HG03432 (cell line): ENCODE measurements around the gene JADE2.
"Not testable (repeated sequence)": the region's sequence is repeated elsewhere in the genome, so short reads cannot be mapped to it uniquely, and the experiment has no call there.

Source experiments
- ATAC-seq: cut with Tn5 transposase; IDR thresholded peaks from one replicate; pipeline ENCODE4 v1.9.1; 2021; ENCODE audit warnings: mild to moderate bottlenecking, moderate library complexity; ENCODE audit not compliant: unreplicated experiment

Gene JADE2

GRCh38 chr5:134549714-134550113 is 24.2 kb downstream of the JADE2 start:
- ATAC-seq, result no peak

- ATAC-seq, result no peak
Observed at GRCh38 chr5:134550271-134551214, 25.1 kb downstream of the JADE2 start.

- no peak for ATAC-seq
Observed at GRCh38 chr5:134551901-134552300, 26.4 kb downstream of the JADE2 start.

- ATAC-seq, result no peak
Observed at GRCh38 chr5:134552301-134552700, 26.8 kb downstream of the JADE2 start.

- not testable (repeated sequence) for ATAC-seq
Observed at GRCh38 chr5:134552716-134553115, 27.2 kb downstream of the JADE2 start.

- no peak for ATAC-seq
Observed at GRCh38 chr5:134553821-134554267, 28.4 kb downstream of the JADE2 start.

- ATAC-seq, result peak; percentile 51
Observed at GRCh38 chr5:134554319-134555222, 29.1 kb downstream of the JADE2 start.

GRCh38 chr5:134555223-134555889 is 29.9 kb downstream of the JADE2 start:
- no peak for ATAC-seq

- ATAC-seq, result peak; percentile 52
Observed at GRCh38 chr5:134555890-134556311, 30.4 kb downstream of the JADE2 start.

GRCh38 chr5:134556588-134556987 is 31.1 kb downstream of the JADE2 start:
- ATAC-seq, result not testable (repeated sequence)

GRCh38 chr5:134556994-134557393 is 31.5 kb downstream of the JADE2 start:
- no peak for ATAC-seq

- ATAC-seq, result no peak
Observed at GRCh38 chr5:134559672-134560071, 34.2 kb downstream of the JADE2 start.

GRCh38 chr5:134560698-134561097 is 35.2 kb downstream of the JADE2 start:
- ATAC-seq, result no peak

GRCh38 chr5:134561871-134562296 is 36.4 kb downstream of the JADE2 start:
- ATAC-seq, result no peak

GRCh38 chr5:134563221-134563620 is 37.8 kb downstream of the JADE2 start:
- no peak for ATAC-seq

GRCh38 chr5:134563962-134564361 is 38.5 kb downstream of the JADE2 start:
- ATAC-seq, result no peak

- ATAC-seq, result no peak
Observed at GRCh38 chr5:134564396-134564795, 38.9 kb downstream of the JADE2 start.

GRCh38 chr5:134565791-134566740 is 40.6 kb downstream of the JADE2 start:
- no peak for ATAC-seq

- no peak for ATAC-seq
Observed at GRCh38 chr5:134566741-134567221, 41.3 kb downstream of the JADE2 start.
